NCI-H146 treated with DMSO at 0.1 percent for 48 hours (cell line): ENCODE measurements around the gene DQX1.
"Not testable (repeated sequence)": the region's sequence is repeated elsewhere in the genome, so short reads cannot be mapped to it uniquely, and the experiment has no call there.

Source experiments
- DNase-seq: peaks from one replicate; lab custom pipeline; 2025; ENCODE audit not compliant: unreplicated experiment; lab: John Stamatoyannopoulos, UW

DQX1 gene

GRCh38 chr2:74497777-74498499 is 28.1 kb downstream of the DQX1 start:
- DNase-seq: peak; percentile 55

GRCh38 chr2:74496997-74497776 is 28.8 kb downstream of the DQX1 start:
- DNase-seq: no peak

GRCh38 chr2:74495440-74495839 is 30.6 kb downstream of the DQX1 start:
- DNase-seq: no peak

GRCh38 chr2:74493546-74493945 is 32.5 kb downstream of the DQX1 start:
- no peak for DNase-seq

- no peak for DNase-seq
Measured at GRCh38 chr2:74491648-74492544, 34.1 kb downstream of the DQX1 start.

- no peak for DNase-seq
Measured at GRCh38 chr2:74489906-74490305, 36.1 kb downstream of the DQX1 start.

GRCh38 chr2:74488643-74489481 is 37.2 kb downstream of the DQX1 start:
- DNase-seq: no peak

- no peak for DNase-seq
Measured at GRCh38 chr2:74486141-74486540, 39.9 kb downstream of the DQX1 start.

GRCh38 chr2:74483675-74484164 is 42.3 kb downstream of the DQX1 start:
- DNase-seq: not testable (repeated sequence)

- DNase-seq: peak; percentile 94
Measured at GRCh38 chr2:74482801-74483674, 43.0 kb downstream of the DQX1 start, which contains the start of the genes CCDC142 and TTC31. CCDC142 (minus strand) TSS chr2:74482998; CDS start chr2:74482837, 161 bp downstream. TTC31 (plus strand) TSS chr2:74483081; CDS start chr2:74483096, 15 bp downstream.

- peak; percentile 62 for DNase-seq
Measured at GRCh38 chr2:74481961-74482800, 43.9 kb downstream of the DQX1 start.

GRCh38 chr2:74481431-74481830 is 44.6 kb downstream of the DQX1 start:
- DNase-seq: no peak

- DNase-seq: no peak
Measured at GRCh38 chr2:74474899-74475298, 51.1 kb downstream of the DQX1 start.

GRCh38 chr2:74474481-74474880 is 51.5 kb downstream of the DQX1 start:
- no peak for DNase-seq

GRCh38 chr2:74472945-74473258 is 53.1 kb downstream of the DQX1 start:
- DNase-seq: no peak

- DNase-seq: peak; percentile 70
Measured at GRCh38 chr2:74472086-74472944, 53.7 kb downstream of the DQX1 start, which contains the start of gene MRPL53. MRPL53 (minus strand) TSS chr2:74472680; CDS start chr2:74472660, 20 bp downstream.

- DNase-seq: no peak
Measured at GRCh38 chr2:74471332-74472065, 54.5 kb downstream of the DQX1 start.
